NOMO-1 treated with dmso at 0.1 percent for 144 hours (cell line): Measurements from ENCODE around the gene ARAP1.

Source experiments
- DNase-seq: peaks from one replicate; lab custom pipeline; 2025; ENCODE audit not compliant: unreplicated experiment; lab: John Stamatoyannopoulos, UW

Gene ARAP1

GRCh38 chr11:72764503-72764902, 12.3 kb upstream of the ARAP1 start:
- DNase-seq, result no peak

- DNase-seq, result no peak
Measured at GRCh38 chr11:72763823-72764222, 11.6 kb upstream of the ARAP1 start.

GRCh38 chr11:72762641-72763304, 10.6 kb upstream of the ARAP1 start:
- DNase-seq, result no peak

- no peak for DNase-seq
Measured at GRCh38 chr11:72760539-72761405, 8.6 kb upstream of the ARAP1 start.

GRCh38 chr11:72759468-72759985, 7.3 kb upstream of the ARAP1 start:
- no peak for DNase-seq

GRCh38 chr11:72758690-72759389, 6.6 kb upstream of the ARAP1 start:
- DNase-seq, result no peak

GRCh38 chr11:72758304-72758689, 6.1 kb upstream of the ARAP1 start:
- no peak for DNase-seq

- no peak for DNase-seq
Measured at GRCh38 chr11:72755713-72756285, 3.6 kb upstream of the ARAP1 start.

GRCh38 chr11:72754544-72755155, 2.4 kb upstream of the ARAP1 start:
- no peak for DNase-seq

GRCh38 chr11:72754149-72754543, 1.9 kb upstream of the ARAP1 start:
- DNase-seq, result no peak

- DNase-seq, result no peak
Measured at GRCh38 chr11:72753341-72754148, 1.3 kb upstream of the ARAP1 start.

- DNase-seq, result no peak
Measured at GRCh38 chr11:72751116-72752087, 806 bp downstream of the ARAP1 start.

GRCh38 chr11:72750556-72751115, 1.6 kb downstream of the ARAP1 start:
- DNase-seq, result no peak

GRCh38 chr11:72750086-72750485, 2.1 kb downstream of the ARAP1 start:
- DNase-seq, result no peak

- DNase-seq, result no peak
Measured at GRCh38 chr11:72747289-72747855, 4.8 kb downstream of the ARAP1 start.

- no peak for DNase-seq
Measured at GRCh38 chr11:72746821-72747220, 5.4 kb downstream of the ARAP1 start.

GRCh38 chr11:72745925-72746550, 6.2 kb downstream of the ARAP1 start:
- no peak for DNase-seq

GRCh38 chr11:72745511-72745910, 6.7 kb downstream of the ARAP1 start:
- no peak for DNase-seq
